GM12865 (cell line): ENCODE measurements around the gene CCNB3.
A peak's percentile ranks its signal among the peaks of the same experiment; 100 is the strongest.

Experiments
- DNase-seq: peaks from one replicate; pipeline ENCODE4 v3.0.0; 2010; ENCODE audit warnings: low read depth
- H3K4me3 ChIP-seq: 2 replicates; pipeline ENCODE4 v1.5.1; 2011; ENCODE audit warnings: mild to moderate bottlenecking, low read depth, low read length, control low read depth
- TF ChIP-seq, protein P1 (sequence below): IDR thresholded peaks from 2 replicates; pipeline ENCODE4 v1.5.1; 2011; ENCODE audit warnings: low read length, control low read depth, low read depth, inconsistent platforms; ENCODE audit not compliant: insufficient read depth; ENCODE audit errors: missing control alignments

Gene CCNB3, protein sequence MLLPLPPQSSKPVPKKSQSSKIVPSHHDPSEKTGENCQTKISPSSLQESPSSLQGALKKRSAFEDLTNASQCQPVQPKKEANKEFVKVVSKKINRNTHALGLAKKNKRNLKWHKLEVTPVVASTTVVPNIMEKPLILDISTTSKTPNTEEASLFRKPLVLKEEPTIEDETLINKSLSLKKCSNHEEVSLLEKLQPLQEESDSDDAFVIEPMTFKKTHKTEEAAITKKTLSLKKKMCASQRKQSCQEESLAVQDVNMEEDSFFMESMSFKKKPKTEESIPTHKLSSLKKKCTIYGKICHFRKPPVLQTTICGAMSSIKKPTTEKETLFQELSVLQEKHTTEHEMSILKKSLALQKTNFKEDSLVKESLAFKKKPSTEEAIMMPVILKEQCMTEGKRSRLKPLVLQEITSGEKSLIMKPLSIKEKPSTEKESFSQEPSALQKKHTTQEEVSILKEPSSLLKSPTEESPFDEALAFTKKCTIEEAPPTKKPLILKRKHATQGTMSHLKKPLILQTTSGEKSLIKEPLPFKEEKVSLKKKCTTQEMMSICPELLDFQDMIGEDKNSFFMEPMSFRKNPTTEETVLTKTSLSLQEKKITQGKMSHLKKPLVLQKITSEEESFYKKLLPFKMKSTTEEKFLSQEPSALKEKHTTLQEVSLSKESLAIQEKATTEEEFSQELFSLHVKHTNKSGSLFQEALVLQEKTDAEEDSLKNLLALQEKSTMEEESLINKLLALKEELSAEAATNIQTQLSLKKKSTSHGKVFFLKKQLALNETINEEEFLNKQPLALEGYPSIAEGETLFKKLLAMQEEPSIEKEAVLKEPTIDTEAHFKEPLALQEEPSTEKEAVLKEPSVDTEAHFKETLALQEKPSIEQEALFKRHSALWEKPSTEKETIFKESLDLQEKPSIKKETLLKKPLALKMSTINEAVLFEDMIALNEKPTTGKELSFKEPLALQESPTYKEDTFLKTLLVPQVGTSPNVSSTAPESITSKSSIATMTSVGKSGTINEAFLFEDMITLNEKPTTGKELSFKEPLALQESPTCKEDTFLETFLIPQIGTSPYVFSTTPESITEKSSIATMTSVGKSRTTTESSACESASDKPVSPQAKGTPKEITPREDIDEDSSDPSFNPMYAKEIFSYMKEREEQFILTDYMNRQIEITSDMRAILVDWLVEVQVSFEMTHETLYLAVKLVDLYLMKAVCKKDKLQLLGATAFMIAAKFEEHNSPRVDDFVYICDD (N-terminal part only)

DNA sequence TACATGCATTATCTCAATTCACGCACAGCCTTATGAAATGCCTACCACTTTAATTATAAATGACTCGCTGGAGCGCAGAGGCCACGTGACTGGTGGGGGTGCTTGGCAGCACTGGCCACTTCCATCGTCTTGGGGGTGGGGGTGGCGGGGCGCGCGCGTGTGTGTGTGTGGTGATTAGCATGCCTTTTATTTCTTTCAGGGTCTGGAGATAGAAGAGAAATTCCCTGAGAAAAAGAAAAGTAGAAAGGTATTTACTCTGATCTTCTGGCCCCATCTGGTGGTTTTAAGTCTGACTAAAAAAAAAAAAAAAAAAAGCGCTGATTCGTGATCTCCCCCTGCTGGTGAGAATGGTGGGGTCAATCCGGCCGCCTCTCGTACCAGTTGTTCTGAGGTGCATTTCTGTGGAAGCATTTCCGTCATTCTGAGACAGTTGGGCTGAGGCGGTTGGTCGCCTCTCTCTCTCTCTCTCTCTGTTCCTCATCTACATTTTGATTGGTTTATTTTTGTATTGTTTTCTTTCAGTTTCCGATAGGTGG is at the start of gene CCNB3:
Gene CCNB3, plus strand, starts transcription at position 402 of the 536 bp plus-strand sequence. CDS start 80,399 bp downstream, outside the sequence.
- DNase-seq: peak; percentile 84
- TF ChIP-seq, protein P1, sequence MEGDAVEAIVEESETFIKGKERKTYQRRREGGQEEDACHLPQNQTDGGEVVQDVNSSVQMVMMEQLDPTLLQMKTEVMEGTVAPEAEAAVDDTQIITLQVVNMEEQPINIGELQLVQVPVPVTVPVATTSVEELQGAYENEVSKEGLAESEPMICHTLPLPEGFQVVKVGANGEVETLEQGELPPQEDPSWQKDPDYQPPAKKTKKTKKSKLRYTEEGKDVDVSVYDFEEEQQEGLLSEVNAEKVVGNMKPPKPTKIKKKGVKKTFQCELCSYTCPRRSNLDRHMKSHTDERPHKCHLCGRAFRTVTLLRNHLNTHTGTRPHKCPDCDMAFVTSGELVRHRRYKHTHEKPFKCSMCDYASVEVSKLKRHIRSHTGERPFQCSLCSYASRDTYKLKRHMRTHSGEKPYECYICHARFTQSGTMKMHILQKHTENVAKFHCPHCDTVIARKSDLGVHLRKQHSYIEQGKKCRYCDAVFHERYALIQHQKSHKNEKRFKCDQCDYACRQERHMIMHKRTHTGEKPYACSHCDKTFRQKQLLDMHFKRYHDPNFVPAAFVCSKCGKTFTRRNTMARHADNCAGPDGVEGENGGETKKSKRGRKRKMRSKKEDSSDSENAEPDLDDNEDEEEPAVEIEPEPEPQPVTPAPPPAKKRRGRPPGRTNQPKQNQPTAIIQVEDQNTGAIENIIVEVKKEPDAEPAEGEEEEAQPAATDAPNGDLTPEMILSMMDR: peak; percentile 43
- peak within 1 kb of the TSS; percentile 42 for H3K4me3 ChIP-seq

DNA sequence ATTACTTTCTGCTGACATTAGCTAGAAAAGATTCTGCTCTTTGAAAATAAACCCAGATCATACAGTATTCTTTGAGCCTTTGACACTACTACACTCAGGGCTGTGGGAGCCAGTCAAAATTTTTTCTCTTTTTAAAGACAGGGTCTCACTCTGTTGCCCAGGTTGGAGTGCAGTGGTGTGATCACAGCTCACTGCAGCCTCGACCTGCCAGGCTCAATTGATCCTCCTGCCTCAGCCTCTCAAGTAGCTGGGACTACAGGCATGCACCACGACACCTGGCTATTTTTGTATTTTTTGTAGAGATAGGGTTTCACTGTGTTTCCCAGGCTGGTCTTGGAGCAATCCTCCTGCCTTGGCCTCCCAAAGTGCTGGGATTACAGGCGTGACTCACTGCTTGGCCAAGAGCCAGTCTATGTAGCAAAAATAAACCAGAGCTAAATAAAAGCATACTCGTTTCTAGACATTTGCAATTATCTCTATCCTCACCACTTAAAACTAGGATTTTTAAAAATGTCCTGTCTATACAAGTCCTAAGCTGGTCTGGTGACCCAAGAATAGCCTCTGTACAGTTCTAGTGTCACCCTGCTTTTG is 46.9 kb upstream of the CCNB3 start:
- TF ChIP-seq, protein P1: no peak
- no peak overlapping the region for H3K4me3 ChIP-seq
- no peak for DNase-seq

DNA sequence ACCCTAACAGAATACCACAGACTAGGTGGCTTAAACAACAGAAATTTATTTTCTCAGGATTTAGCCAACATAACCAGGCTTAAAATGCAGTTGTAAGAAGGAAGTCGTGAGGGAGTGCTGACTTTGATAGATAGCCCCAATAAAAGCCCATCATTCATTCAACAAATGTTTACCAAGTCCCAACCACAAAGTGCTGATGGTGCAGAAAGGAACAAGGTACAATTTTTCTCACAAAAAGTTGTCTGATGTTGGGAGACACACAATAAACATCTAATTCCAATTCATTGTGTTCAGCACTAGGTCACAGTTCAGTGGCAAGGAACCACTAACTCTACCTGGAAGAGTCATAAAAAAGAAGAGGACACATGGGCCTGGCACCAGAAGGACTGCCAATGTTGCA is 46.0 kb upstream of the CCNB3 start:
- TF ChIP-seq, protein P1: no peak
- H3K4me3 ChIP-seq: no peak overlapping the region
- DNase-seq: no peak

DNA sequence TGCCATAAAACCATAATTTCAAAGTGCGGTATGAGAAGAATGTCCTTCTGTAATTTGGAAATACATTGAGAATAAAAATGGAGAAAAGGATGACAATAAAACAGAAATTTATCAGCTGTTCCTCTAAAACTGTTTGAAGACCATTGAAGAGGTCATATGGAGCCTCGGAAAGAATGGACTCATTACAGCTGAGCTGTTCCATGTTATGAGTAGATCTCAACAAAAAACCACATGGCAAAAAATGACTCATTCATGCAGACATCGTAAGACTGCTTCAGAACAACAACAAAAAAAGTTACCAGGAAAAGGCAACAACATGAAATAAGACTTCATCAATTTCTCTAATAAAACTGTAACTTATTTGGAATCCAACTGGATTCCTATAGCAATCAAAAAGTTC is 43.4 kb upstream of the CCNB3 start:
- DNase-seq: no peak

DNA sequence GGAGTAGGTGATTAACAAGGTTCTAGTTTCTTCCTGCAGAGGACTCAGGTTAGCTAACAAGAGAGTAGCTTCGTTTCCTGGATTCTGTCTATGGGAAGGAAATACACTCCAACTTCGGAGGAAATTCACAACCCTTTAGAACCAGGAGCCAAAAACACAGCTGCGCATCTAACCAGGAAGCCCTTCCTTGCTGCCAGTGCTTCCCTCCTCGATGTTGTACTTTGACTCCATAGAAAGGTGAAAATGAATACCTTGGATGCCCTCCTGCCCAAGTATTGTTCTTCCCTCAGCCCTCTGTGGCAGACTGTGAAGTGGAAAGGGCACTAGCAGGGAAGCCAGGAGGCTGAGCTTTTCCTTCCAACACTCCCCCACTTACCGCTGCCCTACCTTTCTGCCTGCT is 38.8 kb upstream of the CCNB3 start:
- TF ChIP-seq, protein P1: no peak
- no peak for DNase-seq
- no peak overlapping the region for H3K4me3 ChIP-seq

More for the DNA sequence above, 43.4 kb upstream of the CCNB3 start:
- H3K4me3 ChIP-seq: no peak overlapping the region
- TF ChIP-seq, protein P1: no peak

DNA sequence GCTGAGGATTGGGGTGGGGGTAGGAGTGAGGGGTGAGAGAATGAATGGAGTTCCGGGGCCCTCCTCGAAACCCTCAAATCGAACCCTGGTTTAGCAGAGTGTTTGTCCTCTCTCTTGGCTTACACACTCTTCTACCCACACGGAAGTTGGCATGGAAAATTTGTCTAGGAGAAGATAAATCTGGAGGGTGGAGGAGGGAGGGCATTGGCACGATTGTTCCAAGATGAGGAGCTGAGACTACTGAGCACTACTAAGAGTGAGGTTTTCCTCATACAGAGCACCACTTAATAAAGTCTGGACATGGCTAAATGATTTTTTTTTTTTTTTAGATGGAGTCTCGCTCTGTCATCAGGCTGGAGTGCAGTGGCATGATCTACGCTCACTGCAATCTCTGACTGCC is 37.2 kb upstream of the CCNB3 start:
- no peak for DNase-seq
- no peak overlapping the region for H3K4me3 ChIP-seq
- TF ChIP-seq, protein P1: no peak
